PC-9 (cell line): ENCODE results near the gene PDGFD. TPM values are rescaled to one million over a fixed set of nuclear protein-coding genes. Genes with fewer than 3 reads are reported as not detected.

ENCODE experiments used
- BruUV-seq: library from RNA; stranded (reverse); fragments of 400-500 nt; replicated peaks from 2 replicates; lab custom pipeline; 2021; lab: Mats Ljungman, UMichigan
- CTCF ChIA-PET: fragments of 300-600 bp; sonication (Branson Sonifier 250); formaldehyde crosslinking; loops from one replicate; lab custom pipeline; 2022; ENCODE audit warnings: antibody characterized with exemption; lab: Charles Lee
- POLR2A ChIA-PET: fragments of 300-600 bp; sonication (Branson Sonifier 250); formaldehyde crosslinking; loops from one replicate; lab custom pipeline; 2022; ENCODE audit warnings: antibody characterized with exemption; ENCODE audit not compliant: unreplicated experiment; lab: Charles Lee
- DNase-seq, 2 experiments: peaks; one replicate each; pipeline versions ENCODE4 v3.0.0 to v3.0.0-alpha.2; 2015 to 2022; ENCODE audit warnings: mixed read lengths in 1 of 2
- H2AFZ ChIP-seq: fragments of 200-600 bp; sonication (generic); 2 replicates; pipeline ENCODE4 v1.8.1; 2017; ENCODE audit warnings: antibody characterized with exemption
- H3F3A ChIP-seq: fragments of 200-600 bp; sonication (generic); 2 replicates; pipeline ENCODE4 v1.8.1; 2017; ENCODE audit warnings: antibody characterized with exemption, mild to moderate bottlenecking, low read depth; ENCODE audit not compliant: insufficient read depth
- H3K27ac ChIP-seq: fragments of 200-600 bp; sonication (generic); 2 replicates; pipeline ENCODE4 v1.6.1; 2016; ENCODE audit warnings: mixed run types
- H3K27me3 ChIP-seq: fragments of 200-600 bp; sonication (generic); 2 replicates; pipeline ENCODE4 v1.6.1; 2016; ENCODE audit warnings: low read depth, mixed run types; ENCODE audit not compliant: insufficient read depth
- H3K36me3 ChIP-seq: fragments of 200-600 bp; sonication (generic); 2 replicates; pipeline ENCODE4 v1.6.1; 2016; ENCODE audit warnings: low read depth, mixed run types
- H3K4me1 ChIP-seq: fragments of 200-600 bp; sonication (generic); replicated peaks from 2 replicates; pipeline ENCODE4 v1.6.1; 2016; ENCODE audit warnings: mixed run types; ENCODE audit not compliant: insufficient read depth
- H3K4me2 ChIP-seq: fragments of 200-600 bp; sonication (generic); 2 replicates; pipeline ENCODE4 v1.6.1; 2017; ENCODE audit warnings: mixed run types
- H3K4me3 ChIP-seq: fragments of 200-600 bp; sonication (generic); 2 replicates; pipeline ENCODE4 v1.6.1; 2016; ENCODE audit warnings: mixed run types
- H3K79me2 ChIP-seq: fragments of 200-600 bp; sonication (generic); 2 replicates; pipeline ENCODE4 v1.6.1; 2017; ENCODE audit warnings: low read depth, mixed run types
- H3K9me2 ChIP-seq: fragments of 200-600 bp; sonication (generic); 2 replicates; pipeline ENCODE4 v1.8.1; 2017; ENCODE audit warnings: mild to moderate bottlenecking; ENCODE audit not compliant: insufficient read depth
- H3K9me3 ChIP-seq: fragments of 200-600 bp; sonication (generic); 2 replicates; pipeline ENCODE4 v1.8.1; 2016; ENCODE audit warnings: low read depth; ENCODE audit not compliant: insufficient read depth
- H4K20me1 ChIP-seq: fragments of 200-600 bp; sonication (generic); 2 replicates; pipeline ENCODE4 v1.8.1; 2017; ENCODE audit not compliant: insufficient read depth
- EZH2 ChIP-seq: fragments of 200-600 bp; sonication (generic); IDR thresholded peaks from 2 replicates; pipeline ENCODE4 v1.8.0; 2017; ENCODE audit warnings: antibody characterized with exemption, low read depth
- intact Hi-C: fragments of 100-400 bp; cut with micrococcal nuclease; formaldehyde crosslinking; loops from one replicate; pipeline ENCODE4 v1.10.0; 2022; ENCODE audit not compliant: unreplicated experiment
- total RNA-seq: library from RNA; stranded (reverse); gene quantifications from 2 replicates; pipeline ENCODE4 v1.2.3, GENCODE V29; 2021
- TF ChIP-seq, protein P1 (sequence below): fragments of 200-600 bp; sonication (generic); conservative IDR thresholded peaks from 2 replicates; pipeline ENCODE4 v1.6.1; 2017; ENCODE audit warnings: mixed run types, antibody characterized with exemption, mild to moderate bottlenecking, moderate library complexity

Gene PDGFD
- total RNA-seq, 1 experiment from 2014 or later = 6.1 TPM

DNA sequence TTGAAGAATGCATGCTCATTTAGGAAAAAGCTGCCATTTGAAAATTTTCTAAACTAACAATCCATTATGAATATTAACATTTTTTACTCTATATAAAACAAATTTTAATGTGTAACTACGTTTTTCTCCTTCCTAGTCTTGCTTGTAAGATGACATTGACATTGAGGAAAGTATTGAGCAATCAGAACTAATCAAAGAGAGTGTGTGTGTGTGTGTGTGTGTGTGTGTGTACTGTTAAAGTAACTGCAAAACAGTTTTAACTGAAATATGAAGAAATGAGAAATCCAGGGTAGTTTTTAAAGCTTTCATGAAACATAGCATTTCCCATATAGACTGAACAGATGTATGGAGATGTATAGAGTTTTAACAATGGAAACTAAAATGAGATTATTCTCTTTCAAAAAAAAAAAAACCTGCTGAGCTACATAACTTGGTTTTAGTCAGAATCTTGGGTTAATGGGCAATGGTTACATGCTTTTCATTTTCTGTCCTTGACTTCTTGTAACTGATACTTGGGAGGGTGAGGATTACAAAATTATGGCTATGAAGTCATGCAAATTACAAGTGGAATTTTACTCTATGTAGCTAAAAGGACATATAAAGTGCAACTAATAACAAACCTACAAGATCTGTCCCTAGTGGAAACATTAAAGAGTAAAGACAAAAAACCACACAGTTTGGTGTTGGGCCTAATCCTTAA is 2.0 kb downstream of the PDGFD start:
- 0 out of 2 replicates have a peak, but pooled peaks cover 4% of the 10 kb centered on the region for H3K9me2 ChIP-seq
- no peaks in the 10 kb centered on the region for H3K36me3 ChIP-seq
- peaks cover 15% of the 10 kb centered on the region for H3K4me1 ChIP-seq
- peaks cover 4% of the 10 kb centered on the region; the same call in 1 of the 2 replicates for H3F3A ChIP-seq
- no peak overlapping the region for H3K4me3 ChIP-seq
- TF ChIP-seq, protein P1, sequence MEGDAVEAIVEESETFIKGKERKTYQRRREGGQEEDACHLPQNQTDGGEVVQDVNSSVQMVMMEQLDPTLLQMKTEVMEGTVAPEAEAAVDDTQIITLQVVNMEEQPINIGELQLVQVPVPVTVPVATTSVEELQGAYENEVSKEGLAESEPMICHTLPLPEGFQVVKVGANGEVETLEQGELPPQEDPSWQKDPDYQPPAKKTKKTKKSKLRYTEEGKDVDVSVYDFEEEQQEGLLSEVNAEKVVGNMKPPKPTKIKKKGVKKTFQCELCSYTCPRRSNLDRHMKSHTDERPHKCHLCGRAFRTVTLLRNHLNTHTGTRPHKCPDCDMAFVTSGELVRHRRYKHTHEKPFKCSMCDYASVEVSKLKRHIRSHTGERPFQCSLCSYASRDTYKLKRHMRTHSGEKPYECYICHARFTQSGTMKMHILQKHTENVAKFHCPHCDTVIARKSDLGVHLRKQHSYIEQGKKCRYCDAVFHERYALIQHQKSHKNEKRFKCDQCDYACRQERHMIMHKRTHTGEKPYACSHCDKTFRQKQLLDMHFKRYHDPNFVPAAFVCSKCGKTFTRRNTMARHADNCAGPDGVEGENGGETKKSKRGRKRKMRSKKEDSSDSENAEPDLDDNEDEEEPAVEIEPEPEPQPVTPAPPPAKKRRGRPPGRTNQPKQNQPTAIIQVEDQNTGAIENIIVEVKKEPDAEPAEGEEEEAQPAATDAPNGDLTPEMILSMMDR = no peak
- TF ChIP-seq EZH2 = no peak
- no peaks in the 10 kb centered on the region for H3K79me2 ChIP-seq
- H3K27me3 ChIP-seq = no peaks in the 10 kb centered on the region
- ChIA-PET POLR2A (no interaction called here), CTCF (interaction anchor here (0.7 kb wide), 2 partner anchors 889 to 1886 kb away, joined by 3 to 5 read pairs; no protein-coding TSS in a partner anchor)
- no peaks in the 10 kb centered on the region for H3K9me3 ChIP-seq
- no peak overlapping the region for H2AFZ ChIP-seq
- intact Hi-C loops = loop anchor here (5.0 to 10.0 kb wide), 3 partner anchors 240 to 1703 kb away; no protein-coding TSS in a partner anchor
- BruUV-seq = no TSS peak
- 0 out of 2 replicates have a peak overlapping the region, but pooled peaks have one; percentile 82 for H3K4me2 ChIP-seq
- H3K27ac ChIP-seq = no peak overlapping the region
- no peak for DNase-seq
- no peaks in the 10 kb centered on the region for H4K20me1 ChIP-seq

DNA sequence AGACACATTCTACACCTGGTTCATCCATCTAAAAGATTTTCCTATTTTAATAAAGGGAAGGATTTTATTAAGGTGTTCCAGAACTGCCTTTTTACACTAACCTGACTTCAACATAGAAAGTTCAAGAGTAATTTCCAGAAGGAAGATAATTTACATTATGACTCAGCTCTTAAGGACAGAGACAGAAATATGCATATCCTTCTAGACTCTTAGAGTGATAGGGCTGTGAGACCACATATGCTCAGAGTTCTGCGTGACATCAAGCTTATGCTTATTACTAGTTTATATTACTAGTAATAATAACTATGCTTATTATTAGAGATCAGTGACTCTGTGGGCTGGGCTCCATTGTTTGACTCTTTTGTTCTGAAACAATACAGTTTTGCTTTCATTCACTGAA is 4.6 kb downstream of the PDGFD start:
- Histone ChIP-seq H3F3A (peaks cover 4% of the 10 kb centered on the region; the same call in 1 of the 2 replicates), H3K4me3 (no peak overlapping the region), H4K20me1 (no peaks in the 10 kb centered on the region), H3K36me3 (no peaks in the 10 kb centered on the region), H3K9me3 (no peaks in the 10 kb centered on the region), H3K4me1 (peaks cover 15% of the 10 kb centered on the region), H2AFZ (no peak overlapping the region), H3K9me2 (no peaks in the 10 kb centered on the region), H3K4me2 (no peak overlapping the region), H3K27ac (no peak overlapping the region), H3K79me2 (no peaks in the 10 kb centered on the region), H3K27me3 (no peaks in the 10 kb centered on the region)
- no peak for DNase-seq
- no peak for TF ChIP-seq EZH2
- TF ChIP-seq, protein P1 = no peak
- intact Hi-C loops = no loop called here
- CTCF ChIA-PET = no interaction called here
- BruUV-seq = no TSS peak
- POLR2A ChIA-PET = no interaction called here

DNA sequence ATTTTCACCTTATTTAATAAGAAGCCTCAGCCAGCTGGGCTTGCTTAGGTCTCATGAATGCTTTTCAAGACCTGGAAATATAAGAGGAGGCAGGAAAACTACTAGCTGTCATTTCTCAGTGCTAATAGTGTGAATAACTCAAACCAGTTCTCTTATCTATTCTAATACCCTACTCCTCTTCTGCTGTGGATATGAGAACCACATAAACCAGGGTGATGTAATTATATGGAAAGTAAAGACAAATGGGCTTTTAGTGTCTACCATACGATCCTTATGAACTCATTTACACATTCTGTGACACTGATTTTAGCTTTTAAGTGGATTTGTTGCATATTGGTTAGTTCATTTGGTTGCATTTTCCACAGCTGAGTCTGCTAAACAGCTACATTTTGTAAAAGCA is 8.6 kb downstream of the PDGFD start:
- intact Hi-C loops = no loop called here

More for the DNA sequence above, 8.6 kb downstream of the PDGFD start:
- no peaks in the 10 kb centered on the region for H3K9me3 ChIP-seq
- no peak overlapping the region for H3K4me3 ChIP-seq
- no peaks in the 10 kb centered on the region for H3K9me2 ChIP-seq
- H3K27ac ChIP-seq = no peak overlapping the region
- CTCF ChIA-PET = no interaction called here
- no peaks in the 10 kb centered on the region for H3K36me3 ChIP-seq
- H2AFZ ChIP-seq = no peak overlapping the region
- BruUV-seq = no TSS peak
- no peak overlapping the region for H3K4me2 ChIP-seq
- no peaks in the 10 kb centered on the region for H3F3A ChIP-seq
- H3K27me3 ChIP-seq = no peaks in the 10 kb centered on the region
- POLR2A ChIA-PET = no interaction called here
- DNase-seq = no peak
- H3K4me1 ChIP-seq = no peaks in the 10 kb centered on the region
- TF ChIP-seq EZH2 = no peak
- TF ChIP-seq, protein P1 = no peak
- H3K79me2 ChIP-seq = no peaks in the 10 kb centered on the region
- H4K20me1 ChIP-seq = no peaks in the 10 kb centered on the region
